CD4-positive, alpha-beta T cell treated with Interleukin-21 for 1 hour (primary cell): Measurements from ENCODE around the gene DCD.

Experiments
- DNase-seq: peaks from one replicate; pipeline ENCODE4 v3.0.0-alpha.2; 2020

Gene DCD

GRCh38 chr12:54605138-54605970, 42.8 kb downstream of the DCD start:
- no peak for DNase-seq

GRCh38 chr12:54604436-54604835, 43.7 kb downstream of the DCD start:
- DNase-seq: no peak

- no peak for DNase-seq
Observed at GRCh38 chr12:54603872-54604271, 44.3 kb downstream of the DCD start.

GRCh38 chr12:54603173-54603814, 44.9 kb downstream of the DCD start:
- DNase-seq: peak; percentile 67

GRCh38 chr12:54602661-54603060, 45.5 kb downstream of the DCD start:
- DNase-seq: no peak

GRCh38 chr12:54601841-54602240, 46.3 kb downstream of the DCD start:
- DNase-seq: no peak

- no peak for DNase-seq
Observed at GRCh38 chr12:54598970-54599369, 49.2 kb downstream of the DCD start.

GRCh38 chr12:54596526-54596946, 51.6 kb downstream of the DCD start:
- peak; percentile 49 for DNase-seq

GRCh38 chr12:54595471-54595870, 52.7 kb downstream of the DCD start:
- no peak for DNase-seq
